Testis (tissue), 2 donors: ENCODE data around the gene BTG2.

Experiments
- CTCF ChIP-seq, 3 experiments: fragments of 450-650 bp in 2 of 3; fragments of 200-600 bp in 1 of 3; sonication (generic) in 1 of 3; IDR thresholded peaks; one replicate each; pipeline ENCODE4 v1.5.1; 2016 to 2019; ENCODE audit warnings: antibody characterized with exemption in 3 of 3, mild to moderate bottlenecking in 2 of 3, moderate library complexity in 1 of 3
- POLR2A ChIP-seq: fragments of 450-650 bp; IDR thresholded peaks from one replicate; pipeline ENCODE4 v1.6.1; 2017; ENCODE audit warnings: antibody characterized with exemption, mild to moderate bottlenecking, moderate library complexity

- TF ChIP-seq CTCF (IDR thresholded peaks at IDR 0.05), result no peak
- TF ChIP-seq POLR2A, result no peak
Observed at GRCh38 chr1:203295796-203296195, 9.5 kb upstream of the BTG2 start.
